SU-DHL-6 (cell line): Measurements from ENCODE around the gene MYO1D.

ENCODE experiments used
- CTCF ChIP-seq: fragments of 200-600 bp; sonication (generic); IDR thresholded peaks from one replicate; pipeline ENCODE4 v1.5.1; 2017; ENCODE audit warnings: antibody characterized with exemption, mild to moderate bottlenecking, low read length, moderate library complexity; ENCODE audit not compliant: insufficient read depth, poor library complexity, severe bottlenecking
- EZH2phosphoT487 ChIP-seq: fragments of 200-600 bp; sonication (generic), shearing (Covaris generic); conservative IDR thresholded peaks from 2 replicates; pipeline ENCODE4 v1.6.1; 2018; ENCODE audit warnings: mild to moderate bottlenecking, antibody characterized with exemption, low read length, moderate library complexity, mixed read lengths

- no peak for TF ChIP-seq CTCF
- TF ChIP-seq EZH2phosphoT487, result no peak
These were observed 44.1 kb upstream of the MYO1D start for GRCh38 chr17:32921017-32921416.
